Measurements from ENCODE around the gene APC2.

APC2 gene

DNA sequence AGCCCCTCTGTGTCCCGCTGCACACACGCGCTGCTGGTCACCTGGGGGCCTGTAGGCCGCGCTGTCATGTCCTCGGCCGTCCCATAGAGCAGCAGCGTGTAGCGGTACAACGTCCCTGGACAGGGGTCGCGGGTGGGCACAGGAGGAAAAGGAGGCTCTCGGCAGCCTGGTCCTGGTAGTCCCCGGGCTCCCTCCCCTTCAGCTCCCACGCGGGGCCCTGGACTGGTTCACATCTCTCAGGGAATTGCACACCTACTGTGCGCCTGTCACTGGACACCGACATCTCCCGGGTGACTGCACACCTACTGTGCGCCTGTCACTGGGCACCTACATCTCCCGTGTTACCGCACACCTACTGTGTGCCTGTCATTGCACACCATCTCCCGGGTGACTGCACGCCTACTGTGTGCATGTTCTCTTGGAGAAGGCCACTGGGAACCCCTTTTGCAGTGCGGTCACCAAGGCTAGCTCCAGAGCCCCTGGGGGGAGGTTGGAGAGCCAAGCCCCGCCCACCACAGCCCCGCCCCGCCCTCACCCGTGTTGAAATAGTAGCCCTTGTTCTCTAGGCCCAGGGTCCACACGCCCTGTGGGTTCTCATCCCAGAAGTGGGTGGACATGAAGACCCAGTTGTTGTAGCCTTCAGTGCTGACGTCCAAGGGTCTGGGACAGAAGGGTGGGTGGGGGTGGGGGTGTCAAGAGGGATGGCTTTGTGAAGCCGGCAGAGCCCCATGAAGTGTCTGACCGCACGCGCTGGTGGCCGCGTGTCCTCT lies 32.6 kb downstream of the APC2 start:
- no peak for DNase-seq

GRCh38 chr19:1483131-1483978 lies 33.4 kb downstream of the APC2 start:
- DNase-seq = no peak

DNA sequence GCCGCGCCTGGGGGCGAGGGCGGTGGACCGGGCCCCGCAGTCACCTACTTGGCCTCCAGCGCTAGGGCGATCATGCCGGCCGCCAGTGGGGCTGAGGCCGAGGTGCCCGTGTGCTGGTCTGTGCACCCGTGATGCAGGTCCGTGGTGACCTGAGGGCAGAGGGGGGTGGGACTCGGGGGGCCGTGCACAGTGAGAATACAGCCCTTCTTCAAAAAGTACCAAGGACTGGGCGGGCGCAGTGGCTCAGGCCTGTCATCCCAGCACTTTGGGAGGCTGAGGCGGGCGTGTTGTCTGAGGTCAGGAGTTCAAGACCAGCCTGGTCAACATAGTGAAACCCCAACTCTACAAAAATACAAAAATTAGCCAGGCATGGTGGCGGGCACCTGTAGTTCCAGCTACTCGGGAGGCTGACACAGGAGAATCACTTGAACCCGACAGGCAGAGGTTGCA lies 34.1 kb downstream of the APC2 start:
- DNase-seq = no peak

DNA sequence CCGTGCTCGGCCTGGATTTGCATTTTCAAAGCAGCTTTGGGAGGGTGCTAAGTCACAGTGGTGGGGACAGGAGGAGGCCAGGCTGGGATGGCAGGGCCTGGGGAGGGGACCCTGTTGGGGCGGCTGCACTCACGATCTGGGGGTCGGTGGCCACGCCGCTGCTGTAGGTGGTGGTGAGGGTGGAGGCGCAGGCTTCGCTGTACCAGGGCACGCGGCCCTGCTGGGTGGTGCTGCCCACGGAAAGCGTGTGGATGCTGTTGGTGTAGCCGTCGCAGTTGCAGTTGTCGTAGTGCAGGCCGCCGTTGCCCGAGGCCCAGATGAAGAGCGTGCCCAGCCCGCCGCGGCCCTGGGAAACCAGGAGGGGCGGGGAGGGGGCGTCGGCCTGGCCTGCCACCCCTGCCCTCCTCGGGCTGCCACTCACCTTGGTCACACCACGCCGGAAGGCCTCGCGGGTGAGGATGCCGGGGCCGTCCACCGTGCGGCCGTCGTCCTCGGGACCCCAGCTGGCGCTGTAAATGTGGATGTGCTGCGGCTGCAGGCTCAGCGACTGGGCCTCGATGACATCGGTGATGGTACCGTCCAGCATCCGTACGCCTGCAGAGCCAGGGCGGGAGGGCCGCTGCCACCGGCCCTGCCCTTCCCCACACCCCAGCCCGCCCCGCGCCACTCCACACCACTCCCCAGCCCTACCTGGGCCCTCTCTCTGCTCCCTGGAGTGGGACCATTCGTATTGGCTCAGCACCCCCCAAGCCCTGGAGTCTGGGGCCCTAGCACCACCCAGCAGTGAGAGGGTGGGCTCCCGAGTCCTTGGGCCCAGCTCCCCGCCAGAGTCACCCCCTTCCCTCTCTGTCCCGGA lies 37.0 kb downstream of the APC2 start:
- DNase-seq = no peak

- no peak for DNase-seq
Observed at GRCh38 chr19:1487576-1488281, 37.8 kb downstream of the APC2 start.

DNA sequence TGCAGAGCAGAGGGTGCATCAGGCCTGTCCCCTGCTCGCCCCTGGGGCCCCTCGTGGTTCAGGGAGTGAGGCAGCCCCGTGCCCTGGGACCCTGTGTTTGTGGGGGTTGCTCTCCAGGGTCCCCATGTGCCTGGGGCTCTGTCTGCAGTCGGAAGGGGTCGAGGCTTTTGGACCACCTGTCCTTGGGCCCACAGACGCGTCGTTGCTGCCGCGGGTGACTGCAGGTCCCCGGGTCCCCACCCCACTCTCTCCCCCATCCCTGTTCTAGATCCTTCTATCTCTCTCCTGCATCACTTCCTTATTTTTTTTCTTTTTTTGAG lies 38.3 kb downstream of the APC2 start:
- DNase-seq = no peak

DNA sequence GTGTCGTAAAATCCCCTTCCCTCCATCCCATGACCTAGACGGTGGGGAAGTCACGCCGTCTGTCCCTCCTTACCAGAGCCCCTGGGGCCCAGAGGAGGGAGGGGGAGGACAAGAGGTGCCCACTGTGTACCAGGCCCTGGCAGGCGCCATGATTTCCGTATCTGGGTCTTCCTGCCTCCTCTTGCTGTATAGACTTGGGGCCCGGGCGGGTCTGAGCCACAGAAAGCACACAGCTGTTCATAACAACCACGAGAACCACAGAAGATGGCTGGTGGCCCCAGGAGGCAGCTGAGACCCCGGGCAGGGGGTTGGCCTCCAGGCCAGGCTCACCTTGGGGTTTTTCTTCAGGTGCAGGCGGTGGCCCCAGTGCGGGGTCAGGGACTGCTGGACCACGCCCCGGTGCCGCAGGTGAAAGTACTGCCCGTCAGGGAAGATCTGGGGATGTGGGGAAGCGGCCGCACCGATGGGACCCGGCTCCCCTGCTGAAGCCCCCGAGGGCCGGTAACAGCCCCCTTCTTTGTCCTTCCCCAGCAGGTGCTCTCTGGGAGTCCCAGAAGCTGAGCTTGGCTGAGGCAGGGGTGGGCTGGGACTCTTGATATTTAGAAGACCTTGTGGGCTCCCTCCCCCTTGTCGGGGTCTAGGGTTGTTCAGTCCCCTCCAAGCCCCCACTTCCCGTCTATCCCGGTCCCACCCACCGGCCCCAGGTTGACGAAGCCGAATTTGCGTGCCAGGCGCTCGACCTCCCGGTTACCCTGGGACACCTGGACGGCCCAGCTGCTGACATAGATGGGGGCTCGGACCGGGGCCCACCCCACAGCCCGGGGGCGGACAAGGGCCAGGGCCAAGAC lies 39.8 kb downstream of the APC2 start:
- DNase-seq = no peak

DNA sequence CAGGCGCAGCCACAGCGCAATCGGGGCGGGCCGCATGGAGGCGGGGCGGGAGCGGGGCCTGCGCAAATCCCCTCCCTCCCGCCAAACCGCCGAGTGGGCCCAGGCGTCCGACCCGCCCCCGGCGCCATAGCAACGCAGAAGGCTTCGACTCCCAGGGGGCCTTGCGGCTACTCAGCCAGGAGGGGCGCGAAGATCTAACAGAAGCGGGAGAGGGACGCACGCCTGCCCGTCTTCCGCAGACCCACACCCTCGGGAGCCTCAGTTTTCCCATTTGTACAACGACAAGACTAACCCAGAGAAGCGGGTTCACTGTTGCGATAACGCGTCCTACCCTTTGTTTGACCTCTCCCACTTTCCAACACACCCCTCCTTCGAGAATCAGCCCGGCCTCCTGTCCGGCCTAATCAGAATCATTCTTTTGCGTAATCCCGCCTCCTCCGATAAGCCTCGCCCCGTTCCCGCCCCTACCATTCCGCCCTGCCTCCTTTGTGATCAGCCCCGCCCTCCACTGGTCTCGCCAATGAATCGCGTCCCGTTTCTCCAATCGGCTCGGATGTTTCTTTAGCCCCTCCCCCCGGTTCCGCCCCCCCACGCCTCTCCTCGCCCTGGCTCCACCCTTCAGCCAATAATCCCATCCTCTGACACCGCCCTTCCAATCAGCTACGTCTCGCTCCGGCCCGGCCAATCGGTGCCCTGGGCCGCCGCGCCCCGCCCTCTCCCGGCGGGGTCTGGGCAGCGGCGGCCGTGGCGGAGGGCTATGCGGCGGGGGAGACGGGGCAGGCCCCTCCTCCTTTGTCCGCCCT lies 40.6 kb downstream of the APC2 start, which contains the start of gene PCSK4:
PCSK4 (minus strand) TSS at position 40 of the 803 bp plus-strand sequence; CDS start at position 36, 4 bp downstream.
- DNase-seq = peak; percentile 98

DNA sequence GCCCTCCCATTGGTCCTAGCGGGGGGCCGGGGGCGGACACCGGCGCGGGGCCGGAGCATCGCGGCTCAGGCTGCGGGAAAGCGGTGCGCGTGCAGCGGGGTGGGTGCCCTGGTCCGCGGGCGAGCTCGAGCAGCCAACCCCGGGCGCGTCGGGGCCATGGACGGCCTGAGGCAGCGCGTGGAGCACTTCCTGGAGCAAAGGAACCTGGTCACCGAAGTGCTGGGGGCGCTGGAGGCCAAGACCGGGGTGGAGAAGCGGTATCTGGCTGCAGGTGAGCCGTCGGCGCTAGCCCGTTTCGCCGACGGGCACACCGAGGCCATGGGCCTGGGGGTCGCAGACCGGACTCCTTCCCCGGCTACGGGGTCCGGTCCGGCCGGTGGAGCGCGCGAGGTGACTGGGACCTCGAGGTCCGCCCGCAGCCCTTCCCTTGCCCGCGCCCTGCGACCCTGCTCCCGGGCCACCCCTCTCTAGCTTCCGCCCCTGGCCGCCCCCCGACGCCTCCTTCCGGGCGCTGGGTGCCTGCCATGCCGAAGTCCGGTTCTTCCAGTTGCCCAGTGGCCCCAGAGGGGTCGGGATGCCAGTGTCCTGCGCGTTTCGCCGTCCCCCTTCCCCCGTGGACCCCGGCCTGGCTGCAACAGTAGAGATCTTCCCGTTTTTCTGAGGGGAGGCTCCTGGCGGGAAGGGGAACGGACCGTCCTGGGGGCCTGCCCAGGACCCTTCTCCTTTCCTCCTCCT lies 41.4 kb downstream of the APC2 start, which contains the start of gene REEP6:
REEP6 (plus strand) TSS at position 68 of the 735 bp plus-strand sequence; CDS start at position 157, 89 bp downstream.
- DNase-seq = no peak

DNA sequence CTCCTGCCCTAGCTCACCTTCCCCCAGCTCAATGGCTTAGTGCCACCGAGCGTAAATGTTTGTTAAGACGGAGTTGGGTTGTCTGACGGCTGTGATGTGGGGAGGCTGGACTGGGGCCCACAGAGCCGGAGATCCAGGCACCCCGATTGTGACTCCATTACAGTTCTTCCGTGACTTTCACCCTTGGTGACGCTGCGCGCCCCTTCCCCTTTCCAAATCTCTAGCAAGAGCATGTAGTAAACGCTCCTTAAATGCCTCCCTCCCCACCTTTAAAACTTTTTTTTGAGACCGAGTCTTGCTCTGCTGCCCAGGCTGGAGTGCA lies 41.9 kb downstream of the APC2 start:
- no peak for DNase-seq

DNA sequence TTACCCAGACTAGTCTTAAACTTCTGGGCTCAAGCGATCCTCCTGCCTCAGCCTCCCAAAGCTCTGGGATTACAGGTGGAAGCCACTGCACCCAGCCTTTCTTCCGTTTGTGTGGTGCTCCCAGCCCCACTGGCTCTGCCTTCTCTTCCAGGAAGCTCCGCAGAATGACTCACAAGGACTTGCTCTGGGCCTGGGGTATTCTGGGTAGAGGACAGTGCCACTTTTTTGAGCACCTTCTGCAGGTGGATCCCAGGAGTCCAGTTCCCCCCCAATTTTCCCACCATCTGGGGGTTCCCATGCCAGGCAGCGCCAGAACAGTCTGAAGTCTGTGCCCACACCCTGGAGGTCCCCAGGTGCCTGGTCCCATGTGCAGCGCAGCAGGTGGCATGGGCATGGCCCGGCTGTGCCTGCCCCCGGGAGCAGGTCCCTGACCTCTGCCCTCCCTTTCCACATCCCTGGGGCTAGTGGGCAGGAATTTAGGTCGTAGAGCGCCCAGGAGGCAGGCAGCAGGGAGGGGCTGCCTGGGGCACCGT lies 42.6 kb downstream of the APC2 start:
- no peak for DNase-seq

- DNase-seq = no peak
Observed at GRCh38 chr19:1494115-1494815, 44.3 kb downstream of the APC2 start.

DNA sequence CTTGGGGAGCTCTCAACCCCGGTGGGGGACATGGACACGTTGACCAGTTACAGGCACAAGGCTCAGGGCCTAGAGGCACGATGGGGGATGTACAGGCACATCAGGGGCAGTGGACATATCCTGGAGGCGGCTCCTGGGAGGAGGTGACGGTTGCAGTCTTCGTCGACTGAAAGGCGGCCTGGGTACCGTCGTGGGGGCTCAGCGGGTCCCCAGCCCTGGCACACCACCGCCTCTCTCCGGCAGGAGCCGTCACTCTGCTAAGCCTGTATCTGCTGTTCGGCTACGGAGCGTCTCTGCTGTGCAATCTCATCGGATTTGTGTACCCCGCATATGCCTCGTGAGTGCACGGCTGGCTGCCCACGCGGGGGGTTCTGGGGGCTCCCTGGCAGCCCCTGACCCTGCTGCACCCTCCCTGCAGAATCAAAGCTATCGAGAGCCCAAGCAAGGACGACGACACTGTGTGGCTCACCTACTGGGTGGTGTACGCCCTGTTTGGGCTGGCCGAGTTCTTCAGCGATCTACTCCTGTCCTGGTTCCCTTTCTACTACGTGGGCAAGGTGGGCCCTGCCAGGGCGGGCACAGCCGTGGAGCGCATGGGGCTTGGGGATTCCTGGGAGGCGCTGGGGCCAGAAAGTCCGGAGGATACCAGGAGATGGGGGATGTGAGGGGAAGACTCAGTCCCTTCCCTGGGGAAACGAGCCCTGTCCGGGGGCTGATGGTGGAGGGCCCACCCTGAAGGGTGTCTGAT lies 45.3 kb downstream of the APC2 start:
- no peak for DNase-seq

- no peak for DNase-seq
Observed at GRCh38 chr19:1495799-1496713, 46.1 kb downstream of the APC2 start.

GRCh38 chr19:1496714-1497577 lies 47.0 kb downstream of the APC2 start:
- DNase-seq = no peak

DNA sequence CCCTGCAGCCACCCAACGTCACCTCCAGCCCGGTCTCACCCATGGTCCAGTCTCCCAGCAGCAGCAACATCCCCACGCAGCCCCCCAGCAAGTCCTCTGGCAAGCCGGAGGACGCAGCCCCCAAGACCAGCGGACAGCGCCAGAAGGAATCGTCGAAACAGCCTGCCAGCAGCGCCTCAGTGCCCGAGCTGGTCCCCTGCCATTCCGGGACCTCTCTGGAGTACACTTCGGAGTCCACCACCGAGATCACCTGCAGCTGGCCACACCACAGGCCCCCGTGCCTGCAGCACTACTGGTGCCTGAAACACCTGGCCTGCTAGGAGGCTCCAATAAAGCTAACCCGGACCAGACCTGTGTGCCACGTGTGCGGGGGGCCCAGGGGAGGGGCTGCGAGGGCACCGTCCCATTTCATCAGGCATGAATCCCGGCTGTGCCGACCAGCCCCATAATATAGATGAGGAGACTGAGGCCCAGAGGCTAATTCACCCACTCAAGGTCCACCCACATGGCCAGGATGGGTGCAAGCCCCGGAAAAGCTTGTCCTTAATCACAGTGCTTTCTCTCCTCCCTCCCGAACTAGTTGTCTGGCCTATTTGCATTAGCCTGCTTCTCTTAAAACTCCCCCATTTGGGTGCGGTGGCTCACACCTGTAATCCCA lies 47.8 kb downstream of the APC2 start:
- DNase-seq = no peak

Data from NCI-H2107 (cell line).